DND-41 (cell line): ENCODE measurements around the gene GLCE.

Source experiments
- ATAC-seq: fragments of 200-7000 bp; cut with Tn5 transposase; 3 replicates; pipeline ENCODE4 v1.9.1; 2021; ENCODE audit warnings: low read depth; ENCODE audit not compliant: insufficient read depth
- DNase-seq: peaks from one replicate; pipeline ENCODE4 v3.0.0-alpha.2; 2020
- H2AFZ ChIP-seq: 2 replicates; pipeline ENCODE4 v1.6.0; 2012; ENCODE audit warnings: low read depth, low read length
- H3K27ac ChIP-seq: 2 replicates; pipeline ENCODE4 v1.5.1; 2012; ENCODE audit warnings: low read length, inconsistent platforms
- H3K27me3 ChIP-seq: fragments of 200-600 bp; sonication (generic); 2 replicates; pipeline ENCODE4 v1.6.0; 2012; ENCODE audit warnings: low read length, mild to moderate bottlenecking, inconsistent platforms; ENCODE audit not compliant: insufficient read depth, poor library complexity
- H3K36me3 ChIP-seq: 2 replicates; pipeline ENCODE4 v1.5.1; 2012; ENCODE audit warnings: low read length, inconsistent platforms; ENCODE audit not compliant: insufficient read depth
- H3K4me1 ChIP-seq: 2 replicates; pipeline ENCODE4 v1.5.1; 2012; ENCODE audit warnings: mild to moderate bottlenecking, low read length; ENCODE audit not compliant: insufficient read depth
- H3K4me2 ChIP-seq: 2 replicates; pipeline ENCODE4 v1.6.0; 2012; ENCODE audit warnings: mild to moderate bottlenecking, moderate library complexity, low read length, inconsistent platforms; ENCODE audit not compliant: insufficient read depth
- H3K4me3 ChIP-seq, 2 experiments: fragments of 200-600 bp in 1 of 2; shearing (Covaris generic) in 1 of 2; 2 replicates each; pipeline ENCODE4 v1.5.1; 2012 to 2016; ENCODE audit warnings: inconsistent platforms in 2 of 2, low read length in 2 of 2, mild to moderate bottlenecking in 2 of 2, low read depth in 1 of 2, moderate library complexity in 1 of 2
- H3K79me2 ChIP-seq: 2 replicates; pipeline ENCODE4 v1.6.0; 2012; ENCODE audit warnings: low read length, inconsistent platforms; ENCODE audit not compliant: insufficient read depth
- H3K9ac ChIP-seq: 2 replicates; pipeline ENCODE4 v1.6.0; 2012; ENCODE audit warnings: low read depth, mild to moderate bottlenecking, inconsistent platforms, low read length, moderate library complexity
- H3K9me3 ChIP-seq: 2 replicates; pipeline ENCODE4 v1.5.1; 2012; ENCODE audit warnings: low read length, moderate library complexity, mild to moderate bottlenecking, inconsistent platforms; ENCODE audit not compliant: insufficient read depth, severe bottlenecking
- H4K20me1 ChIP-seq: 2 replicates; pipeline ENCODE4 v1.6.0; 2012; ENCODE audit warnings: low read length; ENCODE audit not compliant: insufficient read depth
- CTCF ChIP-seq: IDR thresholded peaks from 2 replicates; pipeline ENCODE4 v1.5.1; 2012; ENCODE audit warnings: borderline replicate concordance, low read length, moderate library complexity, mild to moderate bottlenecking; ENCODE audit not compliant: poor library complexity, severe bottlenecking; ENCODE audit errors: extremely low read depth
- EZH2 ChIP-seq: IDR thresholded peaks from 3 replicates; pipeline ENCODE4 v1.6.1; 2012; ENCODE audit warnings: borderline replicate concordance, low read depth, mild to moderate bottlenecking, moderate library complexity, low read length, inconsistent platforms; ENCODE audit not compliant: severe bottlenecking

Gene GLCE

GRCh38 chr15:69190504-69190903 lies 30.1 kb downstream of the GLCE start:
- Histone ChIP-seq H3K9me3 (no peaks in the 10 kb centered on the region), H3K27ac (no peak overlapping the region), H3K4me1 (no peaks in the 10 kb centered on the region), H3K36me3 (no peaks in the 10 kb centered on the region), H3K4me3 (no peak overlapping the region), H3K27me3 (no peaks in the 10 kb centered on the region), H4K20me1 (no peaks in the 10 kb centered on the region), H3K4me2 (no peak overlapping the region), H3K9ac (no peak overlapping the region), H3K79me2 (0 out of 2 replicates have a peak, but pooled peaks cover 1% of the 10 kb centered on the region), H2AFZ (no peak overlapping the region)
- no peak for DNase-seq
- ATAC-seq = no peak
- TF ChIP-seq EZH2 = no peak
- no peak for TF ChIP-seq CTCF

GRCh38 chr15:69194025-69194827 lies 33.8 kb downstream of the GLCE start:
- no peaks in the 10 kb centered on the region for H3K27me3 ChIP-seq
- no peak overlapping the region for H3K27ac ChIP-seq
- H3K36me3 ChIP-seq = no peaks in the 10 kb centered on the region
- H3K4me3 ChIP-seq = no peak overlapping the region
- no peaks in the 10 kb centered on the region for H3K4me1 ChIP-seq
- H3K9ac ChIP-seq = no peak overlapping the region
- H3K79me2 ChIP-seq = 0 out of 2 replicates have a peak, but pooled peaks cover 1% of the 10 kb centered on the region
- DNase-seq = no peak
- TF ChIP-seq CTCF (no peak), EZH2 (no peak)
- H3K9me3 ChIP-seq = no peaks in the 10 kb centered on the region
- ATAC-seq = no peak
- H4K20me1 ChIP-seq = no peaks in the 10 kb centered on the region
- H3K4me2 ChIP-seq = no peak overlapping the region
- no peak overlapping the region for H2AFZ ChIP-seq

GRCh38 chr15:69194854-69195253 lies 34.4 kb downstream of the GLCE start:
- Histone ChIP-seq H3K36me3 (no peaks in the 10 kb centered on the region), H3K79me2 (0 out of 2 replicates have a peak, but pooled peaks cover 1% of the 10 kb centered on the region), H3K4me1 (no peaks in the 10 kb centered on the region), H3K9ac (no peak overlapping the region), H4K20me1 (no peaks in the 10 kb centered on the region), H3K9me3 (no peaks in the 10 kb centered on the region), H3K27ac (no peak overlapping the region), H3K4me3 (no peak overlapping the region), H2AFZ (no peak overlapping the region), H3K27me3 (no peaks in the 10 kb centered on the region), H3K4me2 (no peak overlapping the region)
- DNase-seq (no peak), ATAC-seq (no peak)
- TF ChIP-seq CTCF (no peak), EZH2 (no peak)
